Astrocyte (in vitro differentiated cells and primary cell): ENCODE data around the gene FAM13A. TPM values are rescaled to one million over a fixed set of nuclear protein-coding genes. Genes with fewer than 3 reads are reported as not detected.

ENCODE experiments used
- DNase-seq: peaks from one replicate; pipeline ENCODE4 v3.0.0-alpha.2; 2010; ENCODE audit warnings: low read depth
- FAIRE-seq: peaks from 2 replicates; lab custom pipeline; 2011; peaks lifted over from hg19 to GRCh38; lab: Jason Lieb, UNC
- H2AFZ ChIP-seq: 2 replicates; pipeline ENCODE4 v1.6.0; 2012; ENCODE audit warnings: low read depth, low read length, inconsistent platforms
- H3K27ac ChIP-seq: 2 replicates; pipeline ENCODE4 v1.5.1; 2011; ENCODE audit warnings: low read depth, low read length, inconsistent platforms
- H3K27me3 ChIP-seq: 2 replicates; pipeline ENCODE4 v1.6.0; 2011; ENCODE audit warnings: low read length, inconsistent platforms; ENCODE audit not compliant: insufficient read depth
- H3K36me3 ChIP-seq: 2 replicates; pipeline ENCODE4 v1.5.1; 2011; ENCODE audit warnings: low read length, inconsistent platforms; ENCODE audit not compliant: insufficient read depth
- H3K4me1 ChIP-seq: 2 replicates; pipeline ENCODE4 v1.5.1; 2011; ENCODE audit warnings: low read length, inconsistent platforms; ENCODE audit not compliant: insufficient read depth
- H3K4me2 ChIP-seq: 2 replicates; pipeline ENCODE4 v1.6.0; 2012; ENCODE audit warnings: low read length, inconsistent platforms
- H3K4me3 ChIP-seq: 2 replicates; pipeline ENCODE4 v1.5.1; 2011; ENCODE audit warnings: low read depth, mild to moderate bottlenecking, low read length, inconsistent platforms; ENCODE audit not compliant: insufficient read depth
- H3K79me2 ChIP-seq: 2 replicates; pipeline ENCODE4 v1.6.0; 2012; ENCODE audit warnings: mild to moderate bottlenecking, low read length, inconsistent platforms; ENCODE audit not compliant: insufficient read depth
- H3K9ac ChIP-seq: 2 replicates; pipeline ENCODE4 v1.6.0; 2012; ENCODE audit warnings: mild to moderate bottlenecking, low read length, inconsistent platforms
- H3K9me3 ChIP-seq: 2 replicates; pipeline ENCODE4 v1.5.1; 2012; ENCODE audit warnings: low read depth, mild to moderate bottlenecking, low read length, inconsistent platforms; ENCODE audit not compliant: insufficient read depth
- H4K20me1 ChIP-seq: 2 replicates; pipeline ENCODE4 v1.6.0; 2012; ENCODE audit warnings: low read length, inconsistent platforms; ENCODE audit not compliant: insufficient read depth
- H3K27ac Mint-ChIP-seq: one replicate; pipeline ENCODE4 v1.8.0; 2021; ENCODE audit warnings: mild to moderate bottlenecking, mixed read lengths; ENCODE audit not compliant: unreplicated experiment
- H3K27me3 Mint-ChIP-seq: one replicate; pipeline ENCODE4 v1.8.0; 2021; ENCODE audit warnings: low read depth, mixed read lengths; ENCODE audit not compliant: unreplicated experiment
- H3K36me3 Mint-ChIP-seq: one replicate; pipeline ENCODE4 v1.8.0; 2021; ENCODE audit warnings: low read depth, mixed read lengths; ENCODE audit not compliant: unreplicated experiment
- H3K4me1 Mint-ChIP-seq: one replicate; pipeline ENCODE4 v1.8.0; 2021; ENCODE audit warnings: low read depth, mixed read lengths; ENCODE audit not compliant: unreplicated experiment
- H3K4me3 Mint-ChIP-seq: one replicate; pipeline ENCODE4 v1.8.0; 2021; ENCODE audit warnings: mild to moderate bottlenecking, moderate library complexity, mixed read lengths; ENCODE audit not compliant: unreplicated experiment
- H3K9me3 Mint-ChIP-seq: one replicate; pipeline ENCODE4 v1.8.0; 2021; ENCODE audit warnings: mild to moderate bottlenecking, mixed read lengths; ENCODE audit not compliant: unreplicated experiment
- EZH2 ChIP-seq: IDR thresholded peaks from 2 replicates; pipeline ENCODE4 v1.6.1; 2012; ENCODE audit warnings: mild to moderate bottlenecking, low read length, inconsistent platforms; ENCODE audit not compliant: insufficient read depth
- total RNA-seq: library from RNA; stranded (reverse); gene quantifications from 2 replicates; pipeline ENCODE4 v1.2.1, GENCODE V29; 2021
- TF ChIP-seq, protein P1 (sequence below): IDR thresholded peaks from 2 replicates; pipeline ENCODE4 v1.5.1; 2011; ENCODE audit warnings: low read depth, mild to moderate bottlenecking, inconsistent platforms, low read length, moderate library complexity; ENCODE audit not compliant: insufficient read depth

The FAM13A gene
- total RNA-seq, 1 donor from 2014 or later = 12.0 TPM

DNA sequence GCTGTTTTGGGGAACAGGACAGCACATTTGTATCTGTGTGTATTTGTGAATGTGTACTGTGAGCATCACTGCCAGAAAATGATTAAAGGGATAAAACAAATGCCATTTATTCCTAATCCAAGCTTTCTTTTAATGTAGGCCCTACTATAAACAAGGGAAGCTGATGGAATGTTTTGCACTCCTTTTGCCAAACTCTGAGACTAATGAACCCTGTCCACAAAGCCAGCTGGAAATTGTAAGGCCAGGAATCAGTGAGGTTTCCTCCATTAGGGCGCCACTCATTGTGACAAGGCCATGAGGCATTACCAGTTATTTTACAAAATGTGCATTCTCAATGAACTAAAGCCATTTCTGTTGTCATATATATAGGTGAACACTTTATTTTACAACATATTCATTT, 196.4 kb downstream of the FAM13A start:
- TF ChIP-seq EZH2 = no peak
- TF ChIP-seq, protein P1, sequence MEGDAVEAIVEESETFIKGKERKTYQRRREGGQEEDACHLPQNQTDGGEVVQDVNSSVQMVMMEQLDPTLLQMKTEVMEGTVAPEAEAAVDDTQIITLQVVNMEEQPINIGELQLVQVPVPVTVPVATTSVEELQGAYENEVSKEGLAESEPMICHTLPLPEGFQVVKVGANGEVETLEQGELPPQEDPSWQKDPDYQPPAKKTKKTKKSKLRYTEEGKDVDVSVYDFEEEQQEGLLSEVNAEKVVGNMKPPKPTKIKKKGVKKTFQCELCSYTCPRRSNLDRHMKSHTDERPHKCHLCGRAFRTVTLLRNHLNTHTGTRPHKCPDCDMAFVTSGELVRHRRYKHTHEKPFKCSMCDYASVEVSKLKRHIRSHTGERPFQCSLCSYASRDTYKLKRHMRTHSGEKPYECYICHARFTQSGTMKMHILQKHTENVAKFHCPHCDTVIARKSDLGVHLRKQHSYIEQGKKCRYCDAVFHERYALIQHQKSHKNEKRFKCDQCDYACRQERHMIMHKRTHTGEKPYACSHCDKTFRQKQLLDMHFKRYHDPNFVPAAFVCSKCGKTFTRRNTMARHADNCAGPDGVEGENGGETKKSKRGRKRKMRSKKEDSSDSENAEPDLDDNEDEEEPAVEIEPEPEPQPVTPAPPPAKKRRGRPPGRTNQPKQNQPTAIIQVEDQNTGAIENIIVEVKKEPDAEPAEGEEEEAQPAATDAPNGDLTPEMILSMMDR = no peak
- peaks cover 18% of the 10 kb centered on the region for H3K4me1 Mint-ChIP-seq
- no peak overlapping the region for H3K4me2 ChIP-seq

DNA sequence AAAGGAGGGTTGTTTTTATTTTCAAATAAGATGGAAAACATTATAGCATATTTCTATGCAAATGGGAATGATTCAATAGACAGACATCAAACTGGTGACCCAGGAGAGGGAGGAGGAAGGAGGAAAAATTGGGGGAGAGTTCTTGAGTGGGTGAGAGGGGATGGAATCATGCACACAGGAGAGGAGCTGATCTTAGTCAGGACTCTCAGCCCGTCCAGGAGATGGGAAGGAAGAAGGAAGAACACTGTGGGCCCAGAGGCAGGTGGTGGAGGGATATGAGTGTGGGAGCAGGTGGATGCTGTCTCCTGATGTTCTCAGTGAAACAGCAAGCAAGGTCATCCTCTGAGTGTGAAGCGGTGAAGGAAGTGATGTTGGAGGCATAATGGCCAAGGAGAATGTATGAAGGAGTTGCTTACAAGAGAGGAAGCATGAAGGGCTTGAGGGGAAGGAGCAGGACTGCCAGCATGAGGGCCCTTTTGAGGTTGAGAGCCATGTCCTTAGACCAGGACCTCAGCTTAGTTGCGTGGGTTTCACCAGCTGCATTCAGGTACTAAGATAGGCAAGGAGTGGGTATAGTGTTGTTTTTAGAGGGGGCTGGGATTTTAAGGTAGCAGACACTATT, 197.7 kb downstream of the FAM13A start:
- FAIRE-seq = no peak
- no peaks in the 10 kb centered on the region for H3K9me3 Mint-ChIP-seq
- H3K27ac Mint-ChIP-seq = no peak overlapping the region

More for the DNA sequence above, 196.4 kb downstream of the FAM13A start:
- Mint-ChIP-seq H3K27me3 (no peaks in the 10 kb centered on the region), H3K4me3 (no peak overlapping the region), H3K36me3 (no peaks in the 10 kb centered on the region), H3K27ac (no peak overlapping the region), H3K9me3 (no peaks in the 10 kb centered on the region)
- Histone ChIP-seq H2AFZ (no peak overlapping the region), H3K9me3 (no peaks in the 10 kb centered on the region), H3K4me1 (peaks cover 4% of the 10 kb centered on the region), H4K20me1 (no peaks in the 10 kb centered on the region), H3K9ac (no peak overlapping the region), H3K36me3 (no peaks in the 10 kb centered on the region), H3K79me2 (no peaks in the 10 kb centered on the region), H3K27me3 (no peaks in the 10 kb centered on the region), H3K4me3 (no peak overlapping the region), H3K27ac (no peak overlapping the region)
- peak; percentile 74 for FAIRE-seq
- DNase-seq = peak; percentile 50

DNA sequence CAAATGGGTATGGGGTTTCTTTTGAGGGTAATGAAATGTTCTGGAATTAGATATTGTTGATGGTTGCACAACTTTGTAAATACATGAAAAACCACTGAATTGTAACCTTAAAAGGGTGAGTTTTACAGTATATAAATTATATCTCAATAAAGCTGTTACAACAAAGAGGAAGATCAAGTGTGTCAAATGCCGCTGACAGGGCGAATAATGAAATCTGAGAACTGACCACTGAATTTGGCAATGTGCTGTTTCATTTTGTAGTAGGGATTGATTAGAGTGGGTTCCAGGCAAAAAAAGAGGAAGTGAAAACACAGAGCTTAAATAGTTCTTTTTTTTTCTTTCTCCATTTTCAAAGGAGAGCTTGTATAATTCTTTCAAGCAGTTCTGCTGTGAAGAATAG, 198.2 kb downstream of the FAM13A start:
- Histone ChIP-seq H3K9ac (no peak overlapping the region), H2AFZ (no peak overlapping the region), H4K20me1 (no peaks in the 10 kb centered on the region), H3K4me1 (no peaks in the 10 kb centered on the region), H3K4me3 (no peak overlapping the region), H3K4me2 (no peak overlapping the region), H3K9me3 (no peaks in the 10 kb centered on the region), H3K27ac (no peak overlapping the region), H3K36me3 (no peaks in the 10 kb centered on the region), H3K79me2 (no peaks in the 10 kb centered on the region), H3K27me3 (no peaks in the 10 kb centered on the region)
- Mint-ChIP-seq H3K27ac (no peak overlapping the region), H3K4me3 (no peak overlapping the region), H3K27me3 (no peaks in the 10 kb centered on the region), H3K36me3 (no peaks in the 10 kb centered on the region), H3K9me3 (no peaks in the 10 kb centered on the region), H3K4me1 (peaks cover 9% of the 10 kb centered on the region)
- DNase-seq (no peak), FAIRE-seq (no peak)
- TF ChIP-seq EZH2 = no peak
- TF ChIP-seq, protein P1 = no peak

More for the DNA sequence above, 197.7 kb downstream of the FAM13A start:
- Histone ChIP-seq H4K20me1 (no peaks in the 10 kb centered on the region), H3K36me3 (no peaks in the 10 kb centered on the region), H3K9ac (no peak overlapping the region), H3K9me3 (no peaks in the 10 kb centered on the region), H3K27me3 (no peaks in the 10 kb centered on the region), H2AFZ (no peak overlapping the region), H3K4me2 (no peak overlapping the region), H3K4me3 (no peak overlapping the region), H3K27ac (no peak overlapping the region), H3K4me1 (no peaks in the 10 kb centered on the region), H3K79me2 (no peaks in the 10 kb centered on the region)
- Mint-ChIP-seq H3K27me3 (no peaks in the 10 kb centered on the region), H3K36me3 (no peaks in the 10 kb centered on the region), H3K4me1 (peaks cover 9% of the 10 kb centered on the region), H3K4me3 (no peak overlapping the region)
- no peak for DNase-seq
- TF ChIP-seq EZH2 = no peak
- TF ChIP-seq, protein P1 = no peak
